ENCODE results near the gene FLNB.
A peak's percentile ranks its signal among the peaks of the same experiment; 100 is the strongest.
"Not testable (repeated sequence)": the region's sequence is repeated elsewhere in the genome, so short reads cannot be mapped to it uniquely, and the experiment has no call there.

The FLNB gene

GRCh38 chr3:57972531-57973111, 35.6 kb upstream of the FLNB start:
- TF ChIP-seq POLR2A (IDR thresholded peaks at IDR 0.05; ENCODE audit: low read length) (no peak), GATA1 (IDR thresholded peaks at IDR 0.05; ENCODE audit: low read depth, low read length) (no peak)
- no peak for DNase-seq

- no peak for DNase-seq
- TF ChIP-seq GATA1 (IDR thresholded peaks at IDR 0.05; ENCODE audit: low read depth, low read length) = no peak
- TF ChIP-seq POLR2A (IDR thresholded peaks at IDR 0.05; ENCODE audit: low read length) = no peak
These were observed 34.3 kb upstream of the FLNB start for GRCh38 chr3:57973715-57974477.

GRCh38 chr3:57974796-57975388, 33.3 kb upstream of the FLNB start:
- no peak for TF ChIP-seq GATA1 (IDR thresholded peaks at IDR 0.05; ENCODE audit: low read depth, low read length)
- TF ChIP-seq POLR2A (IDR thresholded peaks at IDR 0.05; ENCODE audit: low read length) = no peak
- DNase-seq = no peak

- DNase-seq = no peak
- TF ChIP-seq POLR2A (IDR thresholded peaks at IDR 0.05; ENCODE audit: low read length) (no peak), GATA1 (IDR thresholded peaks at IDR 0.05; ENCODE audit: low read depth, low read length) (no peak)
These were observed 30.4 kb upstream of the FLNB start for GRCh38 chr3:57977818-57978235.

GRCh38 chr3:57978316-57978715, 29.9 kb upstream of the FLNB start:
- no peak for DNase-seq
- TF ChIP-seq POLR2A (IDR thresholded peaks at IDR 0.05; ENCODE audit: low read length) (no peak), GATA1 (IDR thresholded peaks at IDR 0.05; ENCODE audit: low read depth, low read length) (no peak)

GRCh38 chr3:57980416-57980815, 27.8 kb upstream of the FLNB start:
- DNase-seq = no peak
- TF ChIP-seq POLR2A (IDR thresholded peaks at IDR 0.05; ENCODE audit: low read length) (no peak), GATA1 (IDR thresholded peaks at IDR 0.05; ENCODE audit: low read depth, low read length) (no peak)

- TF ChIP-seq POLR2A (IDR thresholded peaks at IDR 0.05; ENCODE audit: low read length) = no peak
- DNase-seq = no peak
These were observed 26.6 kb upstream of the FLNB start for GRCh38 chr3:57981483-57982087.

GRCh38 chr3:57982561-57983243, 25.5 kb upstream of the FLNB start:
- TF ChIP-seq GATA1 (IDR thresholded peaks at IDR 0.05; ENCODE audit: low read depth, low read length) = no peak
- no peak for TF ChIP-seq POLR2A (IDR thresholded peaks at IDR 0.05; ENCODE audit: low read length)

GRCh38 chr3:57983734-57984518, 24.3 kb upstream of the FLNB start:
- TF ChIP-seq POLR2A (IDR thresholded peaks at IDR 0.05; ENCODE audit: low read length) (no peak), GATA1 (IDR thresholded peaks at IDR 0.05; ENCODE audit: low read depth, low read length) (no peak)
- peak; percentile 78 to 93 for DNase-seq

More at GRCh38 chr3:57982561-57983243, 25.5 kb upstream of the FLNB start:
- DNase-seq = no peak

GRCh38 chr3:57985176-57985983, 22.8 kb upstream of the FLNB start:
- DNase-seq = peak in 1 of 2 experiments; percentile 42
- TF ChIP-seq POLR2A (IDR thresholded peaks at IDR 0.05; ENCODE audit: low read length) = no peak
- TF ChIP-seq GATA1 (IDR thresholded peaks at IDR 0.05; ENCODE audit: low read depth, low read length) = no peak

- DNase-seq = no peak
- TF ChIP-seq POLR2A (IDR thresholded peaks at IDR 0.05; ENCODE audit: low read length) = no peak
- no peak for TF ChIP-seq GATA1 (IDR thresholded peaks at IDR 0.05; ENCODE audit: low read depth, low read length)
These were observed 22.3 kb upstream of the FLNB start for GRCh38 chr3:57985984-57986246.

GRCh38 chr3:57986261-57986660, 22.0 kb upstream of the FLNB start:
- TF ChIP-seq GATA1 (IDR thresholded peaks at IDR 0.05; ENCODE audit: low read depth, low read length) (no peak), POLR2A (IDR thresholded peaks at IDR 0.05; ENCODE audit: low read length) (no peak)
- DNase-seq = no peak

GRCh38 chr3:57989198-57989597, 19.0 kb upstream of the FLNB start:
- not testable (repeated sequence) for DNase-seq
